HepG2 (cell line): ENCODE data around the gene ZNF234. TPM values are rescaled to one million over a fixed set of nuclear protein-coding genes. Genes with fewer than 3 reads are reported as not detected.
A peak's percentile ranks its signal among the peaks of the same experiment; 100 is the strongest.

Experiments used
- ATAC-seq: fragments of 200-7000 bp; cut with Tn5 transposase; 3 replicates; pipeline ENCODE4 v1.9.1; 2020; ENCODE audit warnings: mild to moderate bottlenecking, moderate library complexity
- Bru-seq: library from RNA; stranded (reverse); fragments of 400-500 nt; gene quantifications from one replicate; lab custom pipeline; 2021; lab: Mats Ljungman, UMichigan
- BruChase-seq, 2 experiments: library from RNA; stranded (reverse); fragments of 400-500 nt; gene quantifications; one replicate each; lab custom pipeline; 2021; lab: Mats Ljungman, UMichigan
- BruUV-seq: library from RNA; stranded (reverse); fragments of 400-500 nt; replicated peaks from 2 replicates; lab custom pipeline; 2021; lab: Mats Ljungman, UMichigan
- CTCF ChIA-PET: fragments of 300-600 bp; formaldehyde crosslinking; extraction: SDS; loops from one replicate; lab custom pipeline; 2021; ENCODE audit warnings: low total read pairs, inconsistent platforms, low intra/inter-chr PET ratio; lab: Yijun Ruan, JAX
- POLR2A ChIA-PET: fragments of 350-600 bp; sonication (Branson Sonifier 250); formaldehyde crosslinking; loops from one replicate; lab custom pipeline; 2020; ENCODE audit warnings: antibody characterized with exemption, inconsistent platforms; lab: Yijun Ruan, JAX
- DNase-seq: peaks from one replicate; pipeline ENCODE4 v3.0.0-alpha.2; 2015; ENCODE audit warnings: low spot score
- FAIRE-seq: peaks from 3 replicates; lab custom pipeline; 2011; peaks lifted over from hg19 to GRCh38; lab: Jason Lieb, UNC
- H2AFZ ChIP-seq: one replicate; pipeline ENCODE4 v1.6.1; 2011; ENCODE audit warnings: low read length, inconsistent platforms
- H3K27ac ChIP-seq: fragments of 300-600 bp; 3 replicates; pipeline ENCODE4 v1.8.0; 2011; ENCODE audit warnings: mixed run types, mild to moderate bottlenecking, mixed read lengths, low read length, inconsistent platforms; ENCODE audit not compliant: insufficient read depth; ENCODE audit errors: extremely low read length
- H3K27me3 ChIP-seq, 2 experiments: fragments of 200-600 bp in 1 of 2; 2 replicates in 1 of 2; 3 replicates in 1 of 2; pipeline versions ENCODE4 v1.6.0 to v1.8.0; 2011; ENCODE audit warnings: low read length in 2 of 2, mild to moderate bottlenecking in 2 of 2, moderate library complexity in 2 of 2, inconsistent platforms in 1 of 2; ENCODE audit not compliant: insufficient read depth in 2 of 2, control insufficient read depth in 1 of 2
- H3K36me3 ChIP-seq, 2 experiments: fragments of 200-600 bp in 1 of 2; replicated peaks in 1 of 2; 2 replicates in 1 of 2; 3 replicates in 1 of 2; pipeline versions ENCODE4 v1.5.1 to v1.8.0; 2011; ENCODE audit warnings: low read length in 2 of 2, inconsistent platforms in 1 of 2; ENCODE audit not compliant: insufficient read depth in 2 of 2, control insufficient read depth in 1 of 2
- H3K4me1 ChIP-seq: 2 replicates; pipeline ENCODE4 v1.5.1; 2012; ENCODE audit warnings: low read length, inconsistent platforms; ENCODE audit not compliant: insufficient read depth
- H3K4me2 ChIP-seq: 2 replicates; pipeline ENCODE4 v1.6.0; 2011; ENCODE audit warnings: low read depth, low read length, inconsistent platforms
- H3K4me3 ChIP-seq, 3 experiments: fragments of 200-600 bp in 1 of 3; sonication (generic), shearing (Covaris generic) in 1 of 3; replicated peaks in 1 of 3; 2 replicates each; pipeline ENCODE4 v1.5.1; 2011 to 2016; ENCODE audit warnings: low read length in 3 of 3, inconsistent platforms in 2 of 3, low read depth in 2 of 3, mild to moderate bottlenecking in 2 of 3, control low read depth in 1 of 3, mixed read lengths in 1 of 3; ENCODE audit not compliant: insufficient read depth in 1 of 3
- H3K79me2 ChIP-seq: one replicate; pipeline ENCODE4 v1.6.1; 2011; ENCODE audit warnings: low read length, inconsistent platforms; ENCODE audit not compliant: insufficient read depth
- H3K9ac ChIP-seq: 2 replicates; pipeline ENCODE4 v1.6.0; 2011; ENCODE audit warnings: mild to moderate bottlenecking, low read depth, low read length, inconsistent platforms; ENCODE audit not compliant: insufficient read depth
- H3K9me3 ChIP-seq: 2 replicates; pipeline ENCODE4 v1.5.1; 2012; ENCODE audit warnings: mild to moderate bottlenecking, low read length
- H4K20me1 ChIP-seq: 2 replicates; pipeline ENCODE4 v1.6.0; 2011; ENCODE audit warnings: inconsistent platforms, mild to moderate bottlenecking, low read length, moderate library complexity; ENCODE audit not compliant: insufficient read depth
- ATF7 ChIP-seq, 2 experiments: fragments of 450-650 bp in 1 of 2; sonication (generic) in 1 of 2; formaldehyde crosslinking in 1 of 2; IDR thresholded peaks; 2 replicates each; pipeline versions ENCODE4 v1.4.0 to v1.6.1; 2016 to 2020; ENCODE audit warnings: antibody characterized with exemption in 1 of 2, mild to moderate bottlenecking in 1 of 2, missing genetic modification reagents in 1 of 2
- ATF7-NPFF ChIP-seq: sonication (generic); formaldehyde crosslinking; IDR thresholded peaks from 2 replicates; pipeline ENCODE4 v1.8.1; 2023; ENCODE audit warnings: mild to moderate bottlenecking, low read depth, missing genetic modification reagents, moderate library complexity
- DR1 ChIP-seq: sonication (generic); formaldehyde crosslinking; IDR thresholded peaks from 2 replicates; pipeline ENCODE4 v1.8.0; 2021; ENCODE audit warnings: mild to moderate bottlenecking, missing genetic modification reagents, inconsistent platforms
- NBN ChIP-seq: fragments of 450-650 bp; conservative IDR thresholded peaks from 2 replicates; pipeline ENCODE4 v1.6.1; 2017
- POLR2AphosphoS5 ChIP-seq: IDR thresholded peaks from 2 replicates; pipeline ENCODE4 v1.6.1; 2012; ENCODE audit warnings: low read depth, low read length
- RFXAP ChIP-seq: sonication (generic); formaldehyde crosslinking; IDR thresholded peaks from 2 replicates; pipeline ENCODE4 v1.4.0; 2020; ENCODE audit warnings: missing genetic modification reagents, borderline replicate concordance
- SRSF4 ChIP-seq: fragments of 200-400 bp; formaldehyde crosslinking; IDR thresholded peaks from one replicate; pipeline ENCODE4 v1.6.1; 2018; ENCODE audit warnings: mild to moderate bottlenecking, low read depth, low read length, moderate library complexity; ENCODE audit not compliant: poor library complexity, severe bottlenecking
- YEATS4 ChIP-seq: sonication (generic); formaldehyde crosslinking; IDR thresholded peaks from 2 replicates; pipeline ENCODE4 v1.4.0; 2020; ENCODE audit warnings: missing genetic modification reagents, borderline replicate concordance
- ZBTB1 ChIP-seq: sonication (generic); formaldehyde crosslinking; IDR thresholded peaks from 2 replicates; pipeline ENCODE4 v1.4.0; 2020; ENCODE audit warnings: missing genetic modification reagents, borderline replicate concordance
- ZBTB7A ChIP-seq: sonication (generic); formaldehyde crosslinking; IDR thresholded peaks from 2 replicates; pipeline ENCODE4 v1.8.0; 2022; ENCODE audit warnings: mild to moderate bottlenecking, missing genetic modification reagents
- ZNF276 ChIP-seq: sonication (generic); formaldehyde crosslinking; IDR thresholded peaks from 2 replicates; pipeline ENCODE4 v1.4.0; 2020; ENCODE audit warnings: mild to moderate bottlenecking, low read depth, missing genetic modification reagents
- ZNF564 ChIP-seq: sonication (generic); formaldehyde crosslinking; IDR thresholded peaks from 2 replicates; pipeline ENCODE4 v1.8.1; 2023; ENCODE audit warnings: mild to moderate bottlenecking, missing genetic modification reagents
- ZZZ3 ChIP-seq: sonication (generic); formaldehyde crosslinking; IDR thresholded peaks from 2 replicates; pipeline ENCODE4 v1.4.0; 2020; ENCODE audit warnings: missing genetic modification reagents, mild to moderate bottlenecking, borderline replicate concordance
- WGBS: methylation state at CpG from one replicate; pipeline ENCODE4 v1.1.6; 2017; ENCODE audit warnings: low lambda C conversion rate; 5-methylcytosine and 5-hydroxymethylcytosine counted together
- in situ Hi-C: cut with HindIII; loops from 2 replicates; pipeline ENCODE4 v1.10.0; 2017; ENCODE audit warnings: low pct_unique_long_range_greater_than_20kb; ENCODE audit not compliant: extremely low pct_ligation_motif_present
- intact Hi-C: fragments of 100-400 bp; cut with micrococcal nuclease; formaldehyde crosslinking; loops from one replicate; pipeline ENCODE4 v1.10.0; 2022; ENCODE audit not compliant: unreplicated experiment
- long read RNA-seq, 2 experiments: library from RNA in 1 of 2; library from polyadenylated mRNA in 1 of 2; stranded (forward) in 1 of 2; unstranded in 1 of 2; transcript quantifications; one replicate each; pipeline ENCODE4 v2.0.0, GENCODE V29; 2019 to 2022
- polyA minus RNA-seq, 3 experiments: library from RNA; depleted of rRNA, polyadenylated mRNA; stranded (reverse); fragments of >200 nt; gene quantifications; 2 replicates each; pipeline ENCODE4 v1.2.3, GENCODE V29; 2011; ENCODE audit warnings: low replicate concordance in 1 of 3
- polyA plus RNA-seq, 8 experiments: library from polyadenylated mRNA; depleted of rRNA in 3 of 8; stranded (reverse) in 7 of 8; unstranded in 1 of 8; fragments of >200 nt; fragmentation: Illumina TruSeq in 4 of 8; extraction: Trizol in 4 of 8; gene quantifications; 2 replicates each; pipeline versions ENCODE4 v1.2.1 to v1.2.3, GENCODE V29; 2011 to 2016; ENCODE audit warnings: low read depth in 4 of 8, missing spikeins in 1 of 8, mixed read lengths in 1 of 8; ENCODE audit not compliant: insufficient read depth in 1 of 8
- total RNA-seq, 5 experiments: library from RNA; depleted of rRNA; stranded (reverse); fragments of >200 nt; fragmentation: Illumina TruSeq; extraction: Trizol; gene quantifications; 2 replicates each; pipeline ENCODE4 v1.2.3, GENCODE V29; 2016; ENCODE audit warnings: low read depth in 1 of 5
- TF ChIP-seq, protein P1 (sequence below): sonication (generic); formaldehyde crosslinking; IDR thresholded peaks from 2 replicates; pipeline ENCODE4 v1.5.1; 2020; ENCODE audit warnings: missing genetic modification reagents, mild to moderate bottlenecking, borderline replicate concordance

Gene ZNF234
- total RNA-seq (2016; rRNA removed; fragmentation: Illumina TruSeq; extraction: Trizol) (11.2 and 11.7 TPM in 2 replicates), polyA plus RNA-seq (2011; rRNA removed) (3.5 and 4.2 TPM in 2 replicates), polyA minus RNA-seq (2011; rRNA and poly(A)+ RNA removed; ENCODE audit: low replicate concordance) (3.3 and 5.1 TPM in 2 replicates), Bru-seq, nascent RNA (percentile 64 among the genes with signal in this experiment), BruChase-seq, experiment 1, labeled RNA remaining after a 6-hour chase (percentile 64 among the genes with signal in this experiment), BruChase-seq, experiment 2, labeled RNA remaining after a 2-hour chase (percentile 71 among the genes with signal in this experiment)
- 2.2 and 2.4 TPM in 2 replicates for total RNA-seq (2016; cell fraction: cytosol; rRNA removed; fragmentation: Illumina TruSeq; extraction: Trizol; ENCODE audit: low read depth)
- total RNA-seq (2016; cell fraction: insoluble cytoplasmic fraction; rRNA removed; fragmentation: Illumina TruSeq; extraction: Trizol): 10.7 and 13.9 TPM in 2 replicates
- 3.7 and 3.9 TPM in 2 replicates for total RNA-seq (2016; cell fraction: membrane; rRNA removed; fragmentation: Illumina TruSeq; extraction: Trizol)
- 13.1 and 15.1 TPM in 2 replicates for total RNA-seq (2016; cell fraction: nucleus; rRNA removed; fragmentation: Illumina TruSeq; extraction: Trizol)
- polyA plus RNA-seq (2011; cell fraction: cytosol; rRNA removed): 0.98 and 1.8 TPM in 2 replicates
- 7.8 and 9.8 TPM in 2 replicates for polyA plus RNA-seq (2011; cell fraction: nucleus; rRNA removed)
- polyA plus RNA-seq (2012): 4.3 and 5.0 TPM in 2 replicates
- 0.23 and 0.24 TPM in 2 replicates for polyA plus RNA-seq (2016; cell fraction: cytosol; fragmentation: Illumina TruSeq; extraction: Trizol; ENCODE audit: low read depth)
- 5.2 and 5.4 TPM in 2 replicates for polyA plus RNA-seq (2016; cell fraction: insoluble cytoplasmic fraction; fragmentation: Illumina TruSeq; extraction: Trizol; ENCODE audit: low read depth)
- polyA plus RNA-seq (2016; cell fraction: membrane; fragmentation: Illumina TruSeq; extraction: Trizol; ENCODE audit: low read depth): 0.73 and 0.96 TPM in 2 replicates
- 17.9 and 18.7 TPM in 2 replicates for polyA plus RNA-seq (2016; cell fraction: nucleus; fragmentation: Illumina TruSeq; extraction: Trizol; ENCODE audit: insufficient read depth, low read depth)
- polyA minus RNA-seq (2011; cell fraction: cytosol; rRNA and poly(A)+ RNA removed): 3.8 and 4.5 TPM in 2 replicates
- 18.7 and 23.5 TPM in 2 replicates for polyA minus RNA-seq (2011; cell fraction: nucleus; rRNA and poly(A)+ RNA removed)
- long read RNA-seq, experiment 1, full-length matches to known transcripts: 1 of 3 reads
- long read RNA-seq, experiment 1, partial matches to known transcripts: 0 of 3 reads
- long read RNA-seq, experiment 1, other reads (novel, unspliced or antisense): 2 of 3 reads
- long read RNA-seq, experiment 2, full-length matches to known transcripts: 2 of 12 reads
- long read RNA-seq, experiment 2, partial matches to known transcripts: 6 of 12 reads
- long read RNA-seq, experiment 2, other reads (novel, unspliced or antisense): 4 of 12 reads

DNA sequence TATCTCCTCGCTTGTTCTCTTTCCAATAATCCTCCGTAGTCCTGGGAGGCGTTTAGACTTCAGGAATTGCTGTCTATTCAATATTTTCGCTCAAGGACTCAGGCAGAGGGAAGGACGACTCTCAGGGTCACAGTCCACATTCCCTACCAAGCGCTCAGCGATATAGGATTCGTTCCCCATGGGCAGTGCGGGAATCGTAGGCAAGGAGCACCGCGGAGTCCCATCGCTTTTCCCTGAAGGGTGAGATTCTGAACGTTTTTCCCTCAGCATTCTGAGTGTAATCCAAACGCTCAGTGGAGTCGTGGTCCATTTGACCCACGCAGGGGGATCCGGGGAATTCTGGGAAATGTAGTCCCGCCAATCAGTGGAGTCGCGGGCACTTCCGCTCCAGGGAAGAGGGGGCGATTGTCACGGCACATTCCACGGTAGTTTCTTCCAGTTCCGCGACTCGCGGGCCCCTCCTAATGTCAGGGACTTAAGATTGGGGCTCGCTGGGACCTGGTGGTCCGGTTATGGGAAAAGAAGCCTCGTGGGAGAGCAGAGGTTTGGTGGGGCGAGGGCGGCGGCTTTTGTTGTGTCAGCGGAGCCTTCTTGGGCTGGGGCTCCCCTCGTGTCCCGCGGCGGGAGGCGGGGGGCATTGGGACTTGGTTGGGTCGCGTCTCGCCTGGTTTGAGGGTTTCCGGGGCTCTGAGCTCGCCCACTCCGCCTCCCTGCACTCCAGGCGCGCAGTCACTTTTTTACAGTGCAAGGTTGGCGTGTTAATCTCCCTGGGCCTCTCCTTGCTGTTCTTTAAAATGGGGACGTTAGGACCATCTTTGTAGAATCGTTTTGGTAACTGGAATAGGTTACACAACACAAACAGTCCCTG lies at the start of gene ZNF234:
Gene ZNF234 (plus strand): TSS at position 364 of the 868 bp plus-strand sequence. CDS start 3,079 bp downstream, outside the sequence.
- peak within 1 kb of the TSS; percentile 79 to 89 (median 82) for H3K4me3 ChIP-seq
- TF ChIP-seq ATF7 (IDR thresholded peaks at IDR 0.05) (no peak), ATF7 (CRISPR knock-in tag; IDR thresholded peaks at IDR 0.05) (no peak), ATF7-NPFF (CRISPR knock-in tag) (no peak), ZNF276 (CRISPR knock-in tag) (no peak), ZBTB1 (no peak), DR1 (CRISPR knock-in tag) (no peak), YEATS4 (CRISPR knock-in tag) (peak; percentile 48), RFXAP (CRISPR knock-in tag) (0 out of 2 replicates have a peak, but pooled peaks have one; percentile 14), ZNF564 (CRISPR knock-in tag) (no peak), ZBTB7A (peak; percentile 52; the same call in 1 of the 2 replicates), ZZZ3 (no peak), SRSF4 (no peak), NBN (no peak), POLR2AphosphoS5 (peak; percentile 83)
- TF ChIP-seq, protein P1, sequence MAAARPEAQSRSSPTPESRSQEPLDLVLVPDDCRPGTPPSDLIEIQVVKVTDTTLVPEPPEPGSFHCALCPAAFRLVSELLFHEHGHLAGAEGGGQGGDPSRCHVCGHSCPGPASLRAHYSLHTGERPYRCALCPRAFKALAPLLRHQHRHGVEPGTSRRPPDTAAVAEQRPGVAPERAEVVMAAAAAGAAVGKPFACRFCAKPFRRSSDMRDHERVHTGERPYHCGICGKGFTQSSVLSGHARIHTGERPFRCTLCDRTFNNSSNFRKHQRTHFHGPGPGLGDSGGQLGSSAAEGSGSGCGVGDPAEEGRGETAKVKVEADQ (CRISPR knock-in tag): no peak

More for the DNA sequence above, at the start of gene ZNF234:
- H3K27me3 ChIP-seq: no peaks in the 10 kb centered on the region
- H3K4me2 ChIP-seq: peak within 1 kb of the TSS; percentile 83
- POLR2A ChIA-PET: interaction anchor here (1.0 to 1.2 kb wide), 3 partner anchors 23 to 117 kb away, joined by 3 to 9 read pairs (median 6); partner anchors contain the start of gene ZNF226
- peak within 1 kb of the TSS; percentile 99 for H2AFZ ChIP-seq
- peak within 1 kb of the TSS; percentile 75 for H3K27ac ChIP-seq
- WGBS: 0% methylated on average over 13 of the region's 52 CpGs
- intact Hi-C loops (loop anchor here (1.0 to 5.0 kb wide), 2 partner anchors 24 to 139 kb away; partner anchors contain the start of genes ZNF226 and ZNF230), in situ Hi-C loops (no loop called here)
- BruUV-seq: TSS peak; percentile 68
- H3K9ac ChIP-seq: peak within 1 kb of the TSS; percentile 80
- DNase-seq (peak; percentile 73), ATAC-seq (peak; percentile 98), FAIRE-seq (peak; percentile 71)
- H3K36me3 ChIP-seq: peaks cover 0 to 12% of the 10 kb centered on the region in 2 experiments; a peak in 1 of 5 replicates
- no peaks in the 10 kb centered on the region for H4K20me1 ChIP-seq
- CTCF ChIA-PET: no interaction called here
- peaks cover 4% of the 10 kb centered on the region; the same call in 1 of the 2 replicates for H3K4me1 ChIP-seq
- no peaks in the 10 kb centered on the region for H3K9me3 ChIP-seq
- peaks cover 8% of the 10 kb centered on the region for H3K79me2 ChIP-seq
